Right renal cortex interstitium (tissue), 3 donors: ENCODE data around the gene CCDC7. TPM values are rescaled to one million over a fixed set of nuclear protein-coding genes. Genes with fewer than 3 reads are reported as not detected.
A peak's percentile ranks its signal among the peaks of the same experiment; 100 is the strongest.
"Not testable (repeated sequence)": the region's sequence is repeated elsewhere in the genome, so short reads cannot be mapped to it uniquely, and the experiment has no call there.

ENCODE experiments used
- DNase-seq, 3 donors: peaks; one replicate each; pipeline ENCODE4 v3.0.0-alpha.2; 2013; ENCODE audit warnings: low read depth in 3 of 3, low spot score in 2 of 3
- polyA plus RNA-seq, 3 donors: library from polyadenylated mRNA; unstranded; fragments of 120-200 nt; gene quantifications; one replicate each; pipeline ENCODE4 v1.2.1, GENCODE V29; 2013; ENCODE audit not compliant: insufficient read length in 3 of 3

CCDC7 gene
- polyA plus RNA-seq, result 1 to 10 TPM; 4.8 to 6.4 (median 5.5) TPM

- peak; percentile 73 to 82 (median 79) for DNase-seq
Observed at GRCh38 chr10:32445740-32446535, at the start of gene CCDC7. TSS of gene CCDC7 (plus strand) at chr10:32446140. CDS start at chr10:32451643, 5,503 bp downstream.

GRCh38 chr10:32397163-32397562 lies 48.8 kb upstream of the CCDC7 start:
- DNase-seq, result not testable (repeated sequence)

DNA sequence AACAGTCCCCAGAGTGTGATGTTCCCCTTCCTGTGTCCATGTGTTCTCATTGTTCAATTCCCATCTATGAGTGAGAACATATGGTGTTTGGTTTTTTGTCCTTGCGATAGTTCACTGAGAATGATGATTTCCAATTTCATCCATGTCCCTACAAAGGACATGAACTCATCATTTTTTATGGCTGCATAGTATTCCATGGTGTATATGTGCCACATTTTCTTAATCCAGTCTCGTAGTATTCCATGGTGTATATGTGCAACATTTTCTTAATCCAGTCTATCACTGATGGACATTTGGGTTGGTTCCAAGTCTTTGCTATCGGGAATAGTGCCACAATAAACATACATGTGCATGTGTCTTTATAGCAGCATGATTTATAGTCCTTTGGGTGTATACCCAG lies 46.2 kb upstream of the CCDC7 start:
- DNase-seq, result not testable (repeated sequence)

GRCh38 chr10:32400961-32401360 lies 45.0 kb upstream of the CCDC7 start:
- DNase-seq, result no peak

DNA sequence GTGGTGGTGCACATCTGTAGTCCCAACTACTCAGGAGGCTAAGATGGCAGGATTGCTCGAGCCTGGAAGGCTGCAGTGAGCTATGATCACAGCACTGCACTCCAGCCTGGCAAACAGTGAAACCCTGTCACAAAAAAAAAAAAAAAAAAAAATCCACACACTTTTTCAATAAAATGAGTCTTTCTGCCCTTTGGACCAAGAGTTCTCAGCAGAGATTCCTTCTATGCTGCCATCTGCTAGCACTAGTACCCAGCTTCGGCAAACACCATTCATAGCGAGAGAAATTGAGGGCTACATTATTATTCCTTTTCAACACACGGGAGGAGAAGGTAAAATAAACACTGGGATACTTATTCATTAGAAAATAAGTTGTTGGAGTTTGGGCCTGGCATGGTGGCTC lies 43.4 kb upstream of the CCDC7 start:
- no peak for DNase-seq

DNA sequence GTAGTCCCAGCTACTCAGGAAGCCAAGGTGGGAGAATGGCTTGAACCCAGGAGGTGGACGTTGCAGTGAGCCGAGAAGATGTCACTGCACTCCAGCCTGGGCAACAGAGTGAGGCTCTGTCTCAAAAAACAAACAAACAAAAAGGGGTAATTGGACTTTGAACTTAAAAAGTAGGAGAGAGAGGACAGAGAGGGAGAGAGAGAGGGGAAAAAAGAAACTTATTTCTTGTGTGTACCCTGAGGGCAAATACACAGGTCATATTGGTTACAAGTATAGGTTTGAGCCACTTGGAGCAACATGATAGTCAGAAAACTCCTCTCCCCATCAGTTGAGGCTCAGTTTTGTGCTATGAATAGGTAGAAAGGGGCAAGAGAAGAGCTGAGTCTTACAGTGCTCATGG lies 42.8 kb upstream of the CCDC7 start:
- DNase-seq, result no peak

DNA sequence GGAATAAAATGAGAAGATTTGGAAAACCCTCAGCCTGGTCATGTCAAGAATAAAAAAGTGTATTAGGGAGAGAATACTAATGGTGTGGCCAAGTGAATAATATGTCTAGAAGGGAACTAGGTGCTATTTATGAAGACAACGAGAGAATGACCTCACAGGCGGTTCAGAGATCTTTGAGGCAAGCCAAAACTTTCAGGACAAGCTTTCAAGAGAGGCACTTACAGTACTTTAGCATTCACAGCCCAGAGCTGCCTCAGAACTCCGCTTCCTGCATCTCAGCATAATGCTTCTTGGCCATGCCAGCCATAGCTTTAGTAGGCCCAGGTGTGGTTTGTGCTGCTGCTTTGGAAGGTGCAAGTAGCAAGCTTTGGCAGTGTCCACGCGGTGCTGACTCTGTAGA lies 37.2 kb upstream of the CCDC7 start:
- DNase-seq, result no peak

DNA sequence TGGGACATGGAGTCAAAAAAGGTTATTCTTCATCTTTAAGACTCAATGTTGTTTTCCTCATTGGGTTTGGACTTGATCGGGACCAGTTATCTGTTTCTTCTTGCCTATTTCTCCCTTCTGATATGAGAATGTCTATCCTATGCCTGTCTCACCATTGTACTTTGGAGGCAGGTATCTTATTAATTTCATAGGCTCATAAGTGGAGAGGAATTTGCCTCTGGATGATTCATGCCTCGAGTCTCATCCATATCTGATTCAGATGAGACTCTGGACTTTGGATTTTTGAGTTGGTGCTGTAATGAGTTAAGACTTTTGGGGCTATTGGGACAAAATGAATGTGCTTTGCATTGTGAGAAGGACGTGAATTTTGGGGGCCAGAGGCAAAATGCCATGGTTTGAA lies 36.2 kb upstream of the CCDC7 start:
- DNase-seq, result no peak

DNA sequence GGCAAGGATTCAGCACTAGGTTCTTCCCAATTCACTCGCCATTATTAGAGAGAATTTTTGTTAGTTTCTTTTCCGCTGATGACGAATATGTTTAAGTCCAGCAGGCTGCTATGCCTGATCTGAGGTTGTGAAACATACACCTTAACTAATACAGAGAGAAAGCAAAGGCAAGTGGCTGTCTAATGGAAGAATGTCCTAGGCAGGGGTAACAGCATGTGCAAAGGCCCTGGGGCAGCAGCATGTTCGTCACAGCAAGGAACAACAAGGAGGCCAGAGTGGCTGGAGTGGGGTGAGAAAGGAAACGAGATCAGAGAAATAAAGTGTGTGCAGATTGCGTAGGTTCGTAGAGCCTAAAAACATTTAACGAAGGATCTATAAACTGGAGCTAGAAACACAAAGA lies 35.4 kb upstream of the CCDC7 start:
- no peak for DNase-seq

- no peak for DNase-seq
Observed at GRCh38 chr10:32411797-32412498, 34.0 kb upstream of the CCDC7 start.

DNA sequence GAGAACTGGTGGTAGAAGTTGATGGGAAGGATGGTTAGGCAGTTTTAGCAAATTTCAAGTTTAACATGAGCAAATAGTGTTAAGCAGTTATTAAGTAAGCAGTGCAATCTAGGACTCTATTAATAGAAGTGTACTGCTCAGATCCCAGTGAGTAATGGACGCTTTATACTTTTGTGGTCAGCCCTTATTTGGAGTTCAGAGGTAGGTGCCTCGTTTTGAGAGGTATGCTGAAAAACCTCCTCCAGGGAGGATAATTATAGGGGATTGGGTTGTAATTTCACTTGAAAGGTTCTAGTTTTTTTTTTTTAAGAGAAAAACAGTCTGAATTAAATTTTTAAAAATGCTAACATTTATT lies 33.5 kb upstream of the CCDC7 start:
- no peak for DNase-seq

GRCh38 chr10:32413513-32413912 lies 32.4 kb upstream of the CCDC7 start:
- DNase-seq, result no peak

DNA sequence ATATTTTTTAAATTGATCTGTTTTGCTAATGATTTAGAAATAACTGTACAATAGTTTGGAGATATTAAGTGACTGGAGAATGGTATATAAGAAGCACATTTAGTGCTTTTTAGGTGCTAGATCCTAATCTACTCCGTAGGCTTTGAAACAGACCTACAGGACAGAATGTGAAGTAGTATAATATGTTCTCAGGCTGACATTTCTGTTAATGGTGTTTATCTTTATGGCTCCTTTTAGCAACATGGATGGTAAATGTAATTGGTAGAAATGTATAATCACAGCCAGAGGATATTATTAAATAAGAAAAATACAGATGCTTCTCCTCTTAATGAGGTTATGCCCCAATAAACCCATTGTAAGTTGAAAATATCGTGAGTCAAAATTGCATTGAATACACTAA lies 30.6 kb upstream of the CCDC7 start:
- DNase-seq, result no peak

- DNase-seq, result peak; percentile 14 to 38 (median 37)
Observed at GRCh38 chr10:32417911-32418547, 27.9 kb upstream of the CCDC7 start.

- DNase-seq, result no peak
Observed at GRCh38 chr10:32418572-32418971, 27.4 kb upstream of the CCDC7 start.

- DNase-seq, result no peak
Observed at GRCh38 chr10:32419615-32420014, 26.3 kb upstream of the CCDC7 start.

GRCh38 chr10:32426186-32426585 lies 19.8 kb upstream of the CCDC7 start:
- DNase-seq, result no peak

- DNase-seq, result no peak
Observed at GRCh38 chr10:32433542-32433941, 12.4 kb upstream of the CCDC7 start.

DNA sequence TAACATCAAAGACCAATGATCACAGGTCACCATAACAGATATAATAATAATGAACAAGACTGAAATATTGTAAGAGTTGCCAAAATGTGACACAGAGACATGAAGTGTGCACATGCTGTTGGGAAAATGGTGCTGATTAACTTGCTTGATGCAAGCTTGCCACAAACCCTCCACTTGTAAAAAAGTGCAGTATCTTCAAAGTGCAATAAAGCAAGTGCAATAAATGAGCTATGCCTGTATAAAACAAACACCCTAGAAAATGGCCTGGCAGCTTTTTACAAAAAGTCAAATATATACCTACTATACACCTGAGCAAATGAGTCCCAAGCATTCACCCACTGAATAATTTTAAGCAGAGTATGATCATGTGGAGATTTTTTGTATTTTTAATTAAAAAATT lies 9.7 kb upstream of the CCDC7 start:
- DNase-seq, result no peak

DNA sequence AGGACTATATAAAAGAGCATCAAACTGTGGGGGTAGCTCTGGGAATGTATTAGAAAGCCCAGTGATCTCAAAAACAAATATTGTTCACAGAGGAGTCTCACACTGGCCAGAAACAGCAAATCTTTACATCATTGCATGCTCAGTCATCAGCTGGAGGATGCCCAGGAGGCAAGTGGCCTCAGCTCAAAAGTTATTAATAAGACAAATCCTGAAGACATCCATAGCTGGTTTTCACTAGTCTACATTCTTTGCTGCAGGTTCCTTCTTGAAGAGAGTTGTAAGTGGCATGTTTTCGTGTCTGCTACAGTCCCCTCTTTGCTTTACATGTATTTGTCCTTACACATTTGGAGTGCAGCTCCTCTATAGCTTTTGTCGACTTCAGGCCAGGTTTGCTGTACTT lies 8.6 kb upstream of the CCDC7 start:
- no peak for DNase-seq

- DNase-seq, result no peak
Observed at GRCh38 chr10:32445036-32445435, 904 bp upstream of the CCDC7 start.
